Esophagus (tissue), 2 donors: Measurements from ENCODE around the gene ZSCAN30. TPM values are rescaled to one million over a fixed set of nuclear protein-coding genes. Genes with fewer than 3 reads are reported as not detected.

ENCODE experiments used
- H3K27ac ChIP-seq, 2 donors: one replicate each; pipeline ENCODE4 v1.5.1; 2013; ENCODE audit warnings: low read depth in 2 of 2, mild to moderate bottlenecking in 2 of 2, inconsistent platforms in 1 of 2, low read length in 1 of 2, moderate library complexity in 1 of 2
- H3K27me3 ChIP-seq, 2 donors: one replicate each; pipeline ENCODE4 v1.6.1; 2013; ENCODE audit warnings: low read length in 2 of 2, control low read depth in 1 of 2, mild to moderate bottlenecking in 1 of 2; ENCODE audit not compliant: insufficient read depth in 2 of 2, control insufficient read depth in 1 of 2
- H3K36me3 ChIP-seq, 2 donors: one replicate each; pipeline ENCODE4 v1.6.1; 2013; ENCODE audit warnings: low read length in 1 of 2; ENCODE audit not compliant: control insufficient read depth in 2 of 2, insufficient read depth in 2 of 2
- H3K4me1 ChIP-seq, 2 donors: one replicate each; pipeline ENCODE4 v1.6.1; 2013; ENCODE audit warnings: low read length in 1 of 2; ENCODE audit not compliant: control insufficient read depth in 2 of 2, insufficient read depth in 2 of 2
- H3K4me3 ChIP-seq, 2 donors: one replicate each; pipeline ENCODE4 v1.5.1; 2013; ENCODE audit warnings: low read length in 2 of 2, mild to moderate bottlenecking in 2 of 2, low read depth in 1 of 2, moderate library complexity in 1 of 2
- H3K9me3 ChIP-seq, 2 donors: one replicate each; pipeline ENCODE4 v1.6.1; 2013; ENCODE audit warnings: mild to moderate bottlenecking in 2 of 2, low read depth in 1 of 2, low read length in 1 of 2, moderate library complexity in 1 of 2; ENCODE audit not compliant: control insufficient read depth in 2 of 2, insufficient read depth in 1 of 2
- WGBS, 2 donors: extraction: QIAGEN DNeasy Blood & Tissue Kit; methylation state at CpG; one replicate each; pipeline ENCODE4 v1.1.7; 2013; 5-methylcytosine and 5-hydroxymethylcytosine counted together
- polyA plus RNA-seq, 2 donors: library from polyadenylated mRNA; stranded (reverse); fragments of 200-250 nt; gene quantifications; one replicate each; pipeline ENCODE4 v1.2.3, GENCODE V29; 2013
- donor health status: healthy with polysubstance abuse.
- donor health status: Bipolar disorder and iron deficiency.

ZSCAN30 gene
- polyA plus RNA-seq, 2 donors, result 3.5 to 8.0 TPM

- H3K36me3 ChIP-seq, result peaks cover 8% of the 10 kb centered on the region in 2 donors
These were observed 47.6 kb downstream of the ZSCAN30 start for GRCh38 chr18:35242426-35242825.

GRCh38 chr18:35241448-35241804, 48.6 kb downstream of the ZSCAN30 start:
- Histone ChIP-seq H3K36me3 (peaks cover 4 to 7% of the 10 kb centered on the region in 2 donors), H3K27me3 (no peaks in the 10 kb centered on the region), H3K27ac (peak overlapping the region in 1 of 2 donors; percentile 90), H3K4me3 (peak overlapping the region; percentile 85 to 86), H3K9me3 (no peaks in the 10 kb centered on the region), H3K4me1 (peaks cover 0 to 2% of the 10 kb centered on the region in 2 donors)
- WGBS, 2 donors, result 0% methylated on average over 5 of the region's 5 CpGs

More at GRCh38 chr18:35242426-35242825, 47.6 kb downstream of the ZSCAN30 start:
- Histone ChIP-seq H3K4me1 (peaks cover 0 to 2% of the 10 kb centered on the region in 2 donors), H3K4me3 (no peak overlapping the region), H3K27me3 (no peaks in the 10 kb centered on the region), H3K27ac (no peak overlapping the region), H3K9me3 (no peaks in the 10 kb centered on the region)
- WGBS, 2 donors, result 90 to 92% methylated on average over 6 of the region's 6 CpGs

- H3K36me3 ChIP-seq, result peaks cover 4 to 7% of the 10 kb centered on the region in 2 donors
- H3K9me3 ChIP-seq, result no peaks in the 10 kb centered on the region
- peak within 1 kb of the TSS; percentile 98 for H3K27ac ChIP-seq
- 0% methylated on average over 59 to 60 of the region's 60 CpGs for WGBS, 2 donors
- peaks cover 0 to 2% of the 10 kb centered on the region in 2 donors for H3K4me1 ChIP-seq
- no peaks in the 10 kb centered on the region for H3K27me3 ChIP-seq
- H3K4me3 ChIP-seq, result peak within 1 kb of the TSS; percentile 85 to 86
These were observed 49.2 kb downstream of the ZSCAN30 start, which contains the start of gene ZNF397 for GRCh38 chr18:35240664-35241447. ZNF397 (plus strand) TSS chr18:35241034; CDS start chr18:35242471, 1,437 bp downstream.

GRCh38 chr18:35239314-35239713, 50.7 kb downstream of the ZSCAN30 start:
- no peaks in the 10 kb centered on the region for H3K27me3 ChIP-seq
- 88 to 92% methylated on average over 1 of the region's 1 CpG for WGBS, 2 donors
- peaks cover 0 to 2% of the 10 kb centered on the region in 2 donors for H3K4me1 ChIP-seq

GRCh38 chr18:35236571-35237363, 53.3 kb downstream of the ZSCAN30 start:
- peaks cover 0 to 2% of the 10 kb centered on the region in 2 donors for H3K4me1 ChIP-seq
- WGBS, 2 donors, result 89 to 93% methylated on average over 1 of the region's 1 CpG
- no peaks in the 10 kb centered on the region for H3K36me3 ChIP-seq
- no peaks in the 10 kb centered on the region for H3K9me3 ChIP-seq
- no peaks in the 10 kb centered on the region for H3K27me3 ChIP-seq
- no peak overlapping the region for H3K27ac ChIP-seq
- H3K4me3 ChIP-seq, result no peak overlapping the region

More at GRCh38 chr18:35239314-35239713, 50.7 kb downstream of the ZSCAN30 start:
- H3K27ac ChIP-seq, result no peak overlapping the region
- no peaks in the 10 kb centered on the region for H3K36me3 ChIP-seq
- H3K4me3 ChIP-seq, result no peak overlapping the region
- H3K9me3 ChIP-seq, result no peaks in the 10 kb centered on the region

- no peak overlapping the region for H3K27ac ChIP-seq
- H3K4me3 ChIP-seq, result no peak overlapping the region
- 1% methylated on average over 6 of the region's 6 CpGs for WGBS, 2 donors
- H3K4me1 ChIP-seq, result no peaks in the 10 kb centered on the region
- H3K27me3 ChIP-seq, result no peaks in the 10 kb centered on the region
- no peaks in the 10 kb centered on the region for H3K9me3 ChIP-seq
- H3K36me3 ChIP-seq, result no peaks in the 10 kb centered on the region
These were observed 59.0 kb downstream of the ZSCAN30 start for GRCh38 chr18:35231052-35231451.

- H3K27me3 ChIP-seq, result no peaks in the 10 kb centered on the region
- H3K4me3 ChIP-seq, result no peak overlapping the region
- no peaks in the 10 kb centered on the region for H3K4me1 ChIP-seq
- no peak overlapping the region for H3K27ac ChIP-seq
- no peaks in the 10 kb centered on the region for H3K9me3 ChIP-seq
- H3K36me3 ChIP-seq, result no peaks in the 10 kb centered on the region
- WGBS, 2 donors, result 72% methylated on average over 1 of the region's 1 CpG
These were observed 62.8 kb downstream of the ZSCAN30 start for GRCh38 chr18:35227254-35227653.

- H3K27me3 ChIP-seq, result no peaks in the 10 kb centered on the region
- no peak overlapping the region for H3K4me3 ChIP-seq
- H3K27ac ChIP-seq, result no peak overlapping the region
- H3K9me3 ChIP-seq, result no peaks in the 10 kb centered on the region
- H3K4me1 ChIP-seq, result no peaks in the 10 kb centered on the region
- 85 to 89% methylated on average over 3 of the region's 3 CpGs for WGBS, 2 donors
- no peaks in the 10 kb centered on the region for H3K36me3 ChIP-seq
These were observed 66.2 kb downstream of the ZSCAN30 start for GRCh38 chr18:35223797-35224196.

GRCh38 chr18:35220424-35220823, 69.6 kb downstream of the ZSCAN30 start:
- no peaks in the 10 kb centered on the region for H3K27me3 ChIP-seq
- WGBS, 2 donors, result 65 to 76% methylated on average over 6 of the region's 6 CpGs
- H3K4me3 ChIP-seq, result no peak overlapping the region
- no peaks in the 10 kb centered on the region for H3K9me3 ChIP-seq
- H3K4me1 ChIP-seq, result no peaks in the 10 kb centered on the region
- no peaks in the 10 kb centered on the region for H3K36me3 ChIP-seq
- H3K27ac ChIP-seq, result no peak overlapping the region
